ENCODE measurements around the gene PTPRA. TPM values are rescaled to one million over a fixed set of nuclear protein-coding genes. Genes with fewer than 3 reads are reported as not detected.

The PTPRA gene
- total RNA-seq, 4 donors from 2014 or later = 18.9 to 32.5 (median 27.3) TPM

DNA sequence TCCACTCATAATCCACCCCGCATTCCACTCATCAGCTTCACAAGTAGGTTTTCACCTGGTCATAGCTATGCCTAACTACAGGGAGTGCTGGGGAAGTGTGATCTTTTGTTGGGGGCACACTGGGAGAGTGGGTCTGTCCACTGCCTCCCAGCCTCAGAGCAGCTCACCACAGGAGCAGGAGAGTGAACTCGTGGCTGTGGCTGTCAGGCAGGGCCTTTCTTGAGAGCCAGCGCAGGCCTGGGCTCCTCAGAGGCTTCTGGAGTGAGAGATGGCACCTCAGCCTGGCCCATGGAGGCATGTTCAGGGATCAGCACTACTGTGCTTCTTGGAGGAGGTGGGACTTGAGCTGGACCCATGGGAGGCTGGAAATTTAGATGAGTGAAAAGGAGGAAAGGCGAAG lies 166.1 kb downstream of the PTPRA start:
- H3K27me3 ChIP-seq = no peaks in the 10 kb centered on the region
- H3K9me3 ChIP-seq = no peaks in the 10 kb centered on the region
- no peak for ATAC-seq
- TF ChIP-seq, protein P1, sequence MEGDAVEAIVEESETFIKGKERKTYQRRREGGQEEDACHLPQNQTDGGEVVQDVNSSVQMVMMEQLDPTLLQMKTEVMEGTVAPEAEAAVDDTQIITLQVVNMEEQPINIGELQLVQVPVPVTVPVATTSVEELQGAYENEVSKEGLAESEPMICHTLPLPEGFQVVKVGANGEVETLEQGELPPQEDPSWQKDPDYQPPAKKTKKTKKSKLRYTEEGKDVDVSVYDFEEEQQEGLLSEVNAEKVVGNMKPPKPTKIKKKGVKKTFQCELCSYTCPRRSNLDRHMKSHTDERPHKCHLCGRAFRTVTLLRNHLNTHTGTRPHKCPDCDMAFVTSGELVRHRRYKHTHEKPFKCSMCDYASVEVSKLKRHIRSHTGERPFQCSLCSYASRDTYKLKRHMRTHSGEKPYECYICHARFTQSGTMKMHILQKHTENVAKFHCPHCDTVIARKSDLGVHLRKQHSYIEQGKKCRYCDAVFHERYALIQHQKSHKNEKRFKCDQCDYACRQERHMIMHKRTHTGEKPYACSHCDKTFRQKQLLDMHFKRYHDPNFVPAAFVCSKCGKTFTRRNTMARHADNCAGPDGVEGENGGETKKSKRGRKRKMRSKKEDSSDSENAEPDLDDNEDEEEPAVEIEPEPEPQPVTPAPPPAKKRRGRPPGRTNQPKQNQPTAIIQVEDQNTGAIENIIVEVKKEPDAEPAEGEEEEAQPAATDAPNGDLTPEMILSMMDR (IDR thresholded peaks at IDR 0.05 in 4 of 5, conservative IDR thresholded peaks at IDR 0.05 in 1 of 5) = no peak
- TF ChIP-seq POLR2A (IDR thresholded peaks at IDR 0.05) = no peak
- H3K4me3 ChIP-seq = no peak overlapping the region
- in situ Hi-C loops (cut with MboI; ENCODE audit: low sequenced_read_pairs in 4 of 4) (no loop called here), intact Hi-C loops (cut with DNase I; ENCODE audit: low total_unique reads) (no loop called here)
- DNase-seq = no peak
- no peak overlapping the region for H3K27ac ChIP-seq
- H3K4me1 ChIP-seq = peaks cover 3 to 6% of the 10 kb centered on the region in 2 donors
- H3K36me3 ChIP-seq = peaks cover 0 to 55% of the 10 kb centered on the region in 2 donors

DNA sequence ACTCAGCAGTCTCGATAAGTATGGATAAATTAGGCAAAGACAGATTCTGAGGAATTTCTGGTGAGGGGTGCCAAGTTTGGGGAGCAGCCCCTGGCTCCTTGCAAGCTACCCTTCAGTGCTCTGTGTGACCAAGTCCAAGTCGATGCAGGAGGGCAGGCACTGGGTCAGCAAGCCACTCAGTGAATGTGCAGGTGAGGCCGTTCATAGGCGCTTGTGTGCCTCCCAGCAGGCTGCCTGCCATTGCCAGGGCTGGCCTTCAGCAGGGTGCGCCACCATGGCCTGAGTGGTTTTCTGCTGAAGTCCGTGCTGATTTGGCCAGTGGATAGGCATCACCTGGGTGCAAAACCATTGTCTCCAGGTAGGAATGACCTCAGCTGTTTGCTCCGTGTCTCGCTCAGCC lies 166.8 kb downstream of the PTPRA start:
- in situ Hi-C loops (cut with MboI; ENCODE audit: low sequenced_read_pairs in 4 of 4) = no loop called here
- intact Hi-C loops (cut with DNase I; ENCODE audit: low total_unique reads) = loop anchor here (10.0 kb wide), 1 partner anchor 165 kb away; the partner anchor contains the start of genes DDRGK1 and ITPA
- peaks cover 3 to 6% of the 10 kb centered on the region in 2 donors for H3K4me1 ChIP-seq
- ATAC-seq (no peak), DNase-seq (no peak)
- H3K36me3 ChIP-seq = peaks cover 0 to 51% of the 10 kb centered on the region in 2 donors
- TF ChIP-seq, protein P1 (IDR thresholded peaks at IDR 0.05 in 4 of 5, conservative IDR thresholded peaks at IDR 0.05 in 1 of 5) = no peak
- TF ChIP-seq POLR2A (IDR thresholded peaks at IDR 0.05) = no peak
- H3K27ac ChIP-seq = no peak overlapping the region
- no peak overlapping the region for H3K4me3 ChIP-seq
- no peaks in the 10 kb centered on the region for H3K9me3 ChIP-seq
- H3K27me3 ChIP-seq = no peaks in the 10 kb centered on the region

DNA sequence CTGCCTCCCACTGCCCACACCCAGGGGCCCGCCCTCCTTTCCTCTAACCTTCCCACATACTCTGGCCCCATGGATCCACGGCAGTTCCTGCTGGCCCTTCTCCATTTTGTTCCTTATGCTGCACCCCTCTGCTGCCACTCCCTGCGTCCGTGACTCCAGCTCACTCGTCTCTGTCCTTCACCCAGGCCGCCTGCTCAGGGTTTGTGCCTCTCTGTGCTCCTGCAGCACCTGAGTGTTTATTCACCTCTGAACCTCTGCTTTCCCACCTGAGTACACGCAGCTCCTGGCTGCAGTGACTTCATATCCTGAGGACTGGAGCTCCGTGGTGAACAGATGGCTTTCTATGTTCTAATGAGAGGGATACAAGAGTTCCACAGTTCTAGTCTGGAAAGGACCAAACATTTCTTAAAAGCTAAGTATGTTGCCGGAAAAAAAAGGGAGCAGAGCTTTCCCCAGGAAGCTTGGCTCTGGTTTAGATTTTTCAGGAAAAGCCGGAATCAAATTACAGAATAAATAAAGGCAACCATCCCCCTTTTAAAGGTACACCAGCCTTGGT lies 168.7 kb downstream of the PTPRA start:
- DNase-seq (no peak), ATAC-seq (no peak)
- in situ Hi-C loops (cut with MboI; ENCODE audit: low sequenced_read_pairs in 4 of 4) = no loop called here
- Histone ChIP-seq H3K9me3 (no peaks in the 10 kb centered on the region), H3K27me3 (no peaks in the 10 kb centered on the region), H3K27ac (peak overlapping the region; percentile 27 to 62 (median 58)), H3K4me3 (no peak overlapping the region), H3K36me3 (peaks cover 0 to 33% of the 10 kb centered on the region in 2 donors), H3K4me1 (peaks cover 9 to 12% of the 10 kb centered on the region in 2 donors)
- no peak for TF ChIP-seq POLR2A (IDR thresholded peaks at IDR 0.05)
- TF ChIP-seq, protein P1 (IDR thresholded peaks at IDR 0.05 in 4 of 5, conservative IDR thresholded peaks at IDR 0.05 in 1 of 5) = no peak
- intact Hi-C loops (cut with DNase I; ENCODE audit: low total_unique reads) = loop anchor here (10.0 kb wide), 1 partner anchor 163 kb away; the partner anchor contains the start of genes DDRGK1 and ITPA

DNA sequence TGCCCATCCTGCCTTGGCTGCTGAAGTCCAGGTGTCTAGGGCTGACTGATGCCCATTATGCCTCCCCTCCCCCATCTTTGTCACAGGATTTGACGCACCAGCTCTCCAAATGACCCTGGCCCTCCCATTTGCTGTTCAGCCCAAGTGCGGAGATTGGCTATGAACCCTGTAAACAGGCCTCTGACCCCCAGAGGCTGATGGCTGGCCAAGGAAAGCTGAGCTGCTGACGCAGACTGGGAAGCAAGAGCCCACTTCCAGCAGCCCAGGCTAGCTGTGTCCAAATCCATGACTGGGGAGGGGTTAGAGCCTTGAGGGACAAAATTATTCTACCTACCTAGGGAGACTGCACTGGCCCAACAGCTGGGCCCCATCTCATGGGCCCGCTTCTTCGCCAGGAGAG lies 169.3 kb downstream of the PTPRA start:
- Histone ChIP-seq H3K4me1 (peaks cover 11 to 19% of the 10 kb centered on the region in 2 donors), H3K27ac (peak overlapping the region; percentile 27 to 62 (median 58)), H3K36me3 (peaks cover 0 to 32% of the 10 kb centered on the region in 2 donors), H3K27me3 (no peaks in the 10 kb centered on the region), H3K4me3 (no peak overlapping the region), H3K9me3 (no peaks in the 10 kb centered on the region)
- intact Hi-C loops (cut with DNase I; ENCODE audit: low total_unique reads) = loop anchor here (10.0 kb wide), 1 partner anchor 162 kb away; the partner anchor contains the start of genes DDRGK1 and ITPA
- no peak for TF ChIP-seq POLR2A (IDR thresholded peaks at IDR 0.05)
- TF ChIP-seq, protein P1 (IDR thresholded peaks at IDR 0.05 in 4 of 5, conservative IDR thresholded peaks at IDR 0.05 in 1 of 5) = no peak
- ATAC-seq (no peak), DNase-seq (peak in 1 of 2 donors; percentile 39)
- in situ Hi-C loops (cut with MboI; ENCODE audit: low sequenced_read_pairs in 4 of 4) = no loop called here

Measured in gastrocnemius medialis (tissue), 4 donors.